OCI-LY3 (cell line): ENCODE measurements around the gene PRR12.

Experiments used
- H2AFZ ChIP-seq: fragments of 200-600, 300-600 bp; shearing (Covaris generic); 2 replicates; pipeline ENCODE4 v1.6.0; 2014; ENCODE audit warnings: antibody characterized with exemption, low read depth, low read length
- H3K27ac ChIP-seq: fragments of 200-600, 300-600 bp; sonication (generic); 2 replicates; pipeline ENCODE4 v1.5.1; 2014; ENCODE audit warnings: mild to moderate bottlenecking, low read length, moderate library complexity, mixed read lengths
- H3K27me3 ChIP-seq: fragments of 200-600, 300-600 bp; sonication (generic); 2 replicates; pipeline ENCODE4 v1.6.1; 2014; ENCODE audit warnings: low read depth, low read length, mixed read lengths
- H3K36me3 ChIP-seq: fragments of 200-600, 300-600 bp; sonication (generic); replicated peaks from 2 replicates; pipeline ENCODE3; 2014; ENCODE audit warnings: low read depth, low read length, mixed read lengths
- H3K4me1 ChIP-seq: fragments of 300-600, 200-600 bp; sonication (generic); 2 replicates; pipeline ENCODE4 v1.6.1; 2014; ENCODE audit warnings: low read length, mixed read lengths
- H3K4me2 ChIP-seq: fragments of 200-600, 300-600 bp; sonication (generic); 2 replicates; pipeline ENCODE4 v1.6.1; 2014; ENCODE audit warnings: low read length, mixed read lengths
- H3K4me3 ChIP-seq: fragments of 300-600, 200-600 bp; sonication (generic); 2 replicates; pipeline ENCODE4 v1.5.1; 2014; ENCODE audit warnings: antibody characterized with exemption, mild to moderate bottlenecking, low read length, moderate library complexity
- H3K79me2 ChIP-seq: fragments of 300-600, 200-600 bp; shearing (Covaris generic); 2 replicates; pipeline ENCODE4 v1.6.1; 2014; ENCODE audit warnings: mild to moderate bottlenecking, low read length, mixed read lengths
- H3K9ac ChIP-seq: fragments of 300-600, 200-600 bp; shearing (Covaris generic); 2 replicates; pipeline ENCODE4 v1.6.0; 2014; ENCODE audit warnings: mild to moderate bottlenecking, low read length, moderate library complexity
- H3K9me3 ChIP-seq: fragments of 200-600, 300-600 bp; shearing (Covaris generic); 2 replicates; pipeline ENCODE4 v1.6.1; 2014; ENCODE audit warnings: low read length, mixed read lengths; ENCODE audit not compliant: insufficient read depth
- H4K20me1 ChIP-seq: fragments of 200-600, 300-600 bp; sonication (generic); 2 replicates; pipeline ENCODE4 v1.6.1; 2016; ENCODE audit warnings: low read length, mixed read lengths; ENCODE audit not compliant: insufficient read depth
- EZH2phosphoT487 ChIP-seq: fragments of 200-600 bp; shearing (Covaris generic); IDR thresholded peaks from 2 replicates; pipeline ENCODE4 v1.6.1; 2018; ENCODE audit warnings: antibody characterized with exemption, mixed run types, low read depth
- TF ChIP-seq, protein P1 (sequence below): fragments of 200-600, 300-600 bp; sonication (generic); IDR thresholded peaks from 2 replicates; pipeline ENCODE4 v1.5.1; 2014; ENCODE audit warnings: antibody characterized with exemption, low read length, low read depth

PRR12 gene

GRCh38 chr19:49567861-49568441, 23.0 kb upstream of the PRR12 start:
- H3K9me3 ChIP-seq: no peaks in the 10 kb centered on the region
- no peak for TF ChIP-seq EZH2phosphoT487
- TF ChIP-seq, protein P1, sequence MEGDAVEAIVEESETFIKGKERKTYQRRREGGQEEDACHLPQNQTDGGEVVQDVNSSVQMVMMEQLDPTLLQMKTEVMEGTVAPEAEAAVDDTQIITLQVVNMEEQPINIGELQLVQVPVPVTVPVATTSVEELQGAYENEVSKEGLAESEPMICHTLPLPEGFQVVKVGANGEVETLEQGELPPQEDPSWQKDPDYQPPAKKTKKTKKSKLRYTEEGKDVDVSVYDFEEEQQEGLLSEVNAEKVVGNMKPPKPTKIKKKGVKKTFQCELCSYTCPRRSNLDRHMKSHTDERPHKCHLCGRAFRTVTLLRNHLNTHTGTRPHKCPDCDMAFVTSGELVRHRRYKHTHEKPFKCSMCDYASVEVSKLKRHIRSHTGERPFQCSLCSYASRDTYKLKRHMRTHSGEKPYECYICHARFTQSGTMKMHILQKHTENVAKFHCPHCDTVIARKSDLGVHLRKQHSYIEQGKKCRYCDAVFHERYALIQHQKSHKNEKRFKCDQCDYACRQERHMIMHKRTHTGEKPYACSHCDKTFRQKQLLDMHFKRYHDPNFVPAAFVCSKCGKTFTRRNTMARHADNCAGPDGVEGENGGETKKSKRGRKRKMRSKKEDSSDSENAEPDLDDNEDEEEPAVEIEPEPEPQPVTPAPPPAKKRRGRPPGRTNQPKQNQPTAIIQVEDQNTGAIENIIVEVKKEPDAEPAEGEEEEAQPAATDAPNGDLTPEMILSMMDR: no peak
- H3K36me3 ChIP-seq: peaks cover 10% of the 10 kb centered on the region
- no peak overlapping the region for H3K4me2 ChIP-seq
- H3K27me3 ChIP-seq: no peaks in the 10 kb centered on the region
- no peak overlapping the region for H3K4me3 ChIP-seq
- H3K9ac ChIP-seq: no peak overlapping the region
- no peak overlapping the region for H2AFZ ChIP-seq
- peaks cover 51% of the 10 kb centered on the region for H3K79me2 ChIP-seq
- H3K4me1 ChIP-seq: peaks cover 5% of the 10 kb centered on the region
- H3K27ac ChIP-seq: no peak overlapping the region
- peaks cover 20% of the 10 kb centered on the region for H4K20me1 ChIP-seq

GRCh38 chr19:49570138-49570856, 20.7 kb upstream of the PRR12 start:
- H3K27ac ChIP-seq: no peak overlapping the region
- peaks cover 13% of the 10 kb centered on the region for H3K36me3 ChIP-seq
- peak overlapping the region; percentile 11; the same call in 1 of the 2 replicates for H3K9ac ChIP-seq
- H3K4me2 ChIP-seq: peak overlapping the region; percentile 46
- no peak overlapping the region for H3K4me3 ChIP-seq
- TF ChIP-seq EZH2phosphoT487: no peak
- TF ChIP-seq, protein P1: peak; percentile 97
- no peaks in the 10 kb centered on the region for H3K9me3 ChIP-seq
- no peaks in the 10 kb centered on the region for H3K27me3 ChIP-seq
- H3K79me2 ChIP-seq: peaks cover 50% of the 10 kb centered on the region
- peaks cover 6% of the 10 kb centered on the region for H3K4me1 ChIP-seq
- H4K20me1 ChIP-seq: peaks cover 12% of the 10 kb centered on the region; the same call in 1 of the 2 replicates
- no peak overlapping the region for H2AFZ ChIP-seq

- no peaks in the 10 kb centered on the region for H3K27me3 ChIP-seq
- H3K4me2 ChIP-seq: no peak overlapping the region
- H3K9ac ChIP-seq: no peak overlapping the region
- peaks cover 55% of the 10 kb centered on the region for H3K79me2 ChIP-seq
- H4K20me1 ChIP-seq: peaks cover 12% of the 10 kb centered on the region; the same call in 1 of the 2 replicates
- H3K4me1 ChIP-seq: peaks cover 12% of the 10 kb centered on the region
- no peak overlapping the region for H3K4me3 ChIP-seq
- H2AFZ ChIP-seq: no peak overlapping the region
- peaks cover 13% of the 10 kb centered on the region for H3K36me3 ChIP-seq
- TF ChIP-seq, protein P1: peak; percentile 48
- TF ChIP-seq EZH2phosphoT487: no peak
- H3K9me3 ChIP-seq: no peaks in the 10 kb centered on the region
- H3K27ac ChIP-seq: no peak overlapping the region
Measured at GRCh38 chr19:49570997-49571676, 19.8 kb upstream of the PRR12 start.

- H3K4me2 ChIP-seq: no peak overlapping the region
- no peak overlapping the region for H3K4me3 ChIP-seq
- TF ChIP-seq, protein P1: no peak
- TF ChIP-seq EZH2phosphoT487: no peak
- H3K27me3 ChIP-seq: no peaks in the 10 kb centered on the region
- H3K9me3 ChIP-seq: no peaks in the 10 kb centered on the region
- H3K9ac ChIP-seq: no peak overlapping the region
- H2AFZ ChIP-seq: no peak overlapping the region
- peaks cover 10% of the 10 kb centered on the region for H3K36me3 ChIP-seq
- H3K27ac ChIP-seq: no peak overlapping the region
- peaks cover 8% of the 10 kb centered on the region; the same call in 1 of the 2 replicates for H4K20me1 ChIP-seq
- peaks cover 62% of the 10 kb centered on the region for H3K79me2 ChIP-seq
- H3K4me1 ChIP-seq: peaks cover 15% of the 10 kb centered on the region
Measured at GRCh38 chr19:49573009-49573408, 18.0 kb upstream of the PRR12 start.
